HEK293T (cell line): Measurements from ENCODE around the gene DYNC1I1.

ENCODE experiments used
- ARNT ChIP-seq: fragments of 450-650 bp; IDR thresholded peaks from 2 replicates; pipeline ENCODE4 v1.6.1; 2017; ENCODE audit warnings: mild to moderate bottlenecking
- BHLHE40 ChIP-seq: fragments of 450-650 bp; IDR thresholded peaks from 2 replicates; pipeline ENCODE4 v1.6.1; 2016; ENCODE audit warnings: mild to moderate bottlenecking, moderate library complexity, borderline replicate concordance
- FOXA1 ChIP-seq: fragments of 450-650 bp; IDR thresholded peaks from 2 replicates; pipeline ENCODE4 v1.6.1; 2016; ENCODE audit warnings: mild to moderate bottlenecking
- FOXK2 ChIP-seq: fragments of 450-650 bp; IDR thresholded peaks from 2 replicates; pipeline ENCODE4 v1.6.1; 2016; ENCODE audit warnings: mild to moderate bottlenecking
- FOXM1 ChIP-seq: fragments of 450-650 bp; IDR thresholded peaks from 2 replicates; pipeline ENCODE4 v1.6.1; 2017; ENCODE audit warnings: mild to moderate bottlenecking, borderline replicate concordance
- LEF1 ChIP-seq: fragments of 450-650 bp; IDR thresholded peaks from 2 replicates; pipeline ENCODE4 v1.6.1; 2017; ENCODE audit warnings: mild to moderate bottlenecking, borderline replicate concordance
- NFRKB ChIP-seq: fragments of 450-650 bp; IDR thresholded peaks from 2 replicates; pipeline ENCODE4 v1.6.1; 2016; ENCODE audit warnings: mild to moderate bottlenecking, moderate library complexity
- PKNOX1 ChIP-seq: fragments of 450-650 bp; IDR thresholded peaks from 2 replicates; pipeline ENCODE4 v1.6.1; 2016
- SP1 ChIP-seq: fragments of 450-650 bp; IDR thresholded peaks from 2 replicates; pipeline ENCODE4 v1.6.1; 2017
- SUZ12 ChIP-seq: fragments of 450-650 bp; IDR thresholded peaks from 2 replicates; pipeline ENCODE4 v1.6.1; 2016; ENCODE audit warnings: mild to moderate bottlenecking

- no peak for TF ChIP-seq NFRKB
- TF ChIP-seq LEF1: no peak
- TF ChIP-seq SP1: no peak
- TF ChIP-seq FOXA1: no peak
- TF ChIP-seq SUZ12: no peak
- no peak for TF ChIP-seq BHLHE40
- no peak for TF ChIP-seq FOXM1
- no peak for TF ChIP-seq PKNOX1
- no peak for TF ChIP-seq ARNT
- no peak for TF ChIP-seq FOXK2
These were observed 178.3 kb downstream of the DYNC1I1 start for GRCh38 chr7:95950698-95951097.
